Prostate gland (tissue), 2 donors: ENCODE measurements around the gene FGF11.

Experiments
- CTCF ChIP-seq, 4 experiments: fragments of 200-600 bp in 2 of 4; fragments of 450-650 bp in 2 of 4; sonication (generic) in 2 of 4; IDR thresholded peaks; 1 replicate in 3 of 4; 2 replicates in 1 of 4; pipeline ENCODE4 v1.5.1; 2016 to 2019; ENCODE audit warnings: antibody characterized with exemption in 4 of 4, mild to moderate bottlenecking in 2 of 4, moderate library complexity in 2 of 4
- POLR2A ChIP-seq: fragments of 450-650 bp; IDR thresholded peaks from one replicate; pipeline ENCODE4 v1.6.1; 2016; ENCODE audit warnings: antibody characterized with exemption, mild to moderate bottlenecking
- POLR2AphosphoS5 ChIP-seq: sonication (generic); formaldehyde crosslinking; IDR thresholded peaks from one replicate; pipeline ENCODE4 v1.6.1; 2017; ENCODE audit warnings: antibody characterized with exemption

DNA sequence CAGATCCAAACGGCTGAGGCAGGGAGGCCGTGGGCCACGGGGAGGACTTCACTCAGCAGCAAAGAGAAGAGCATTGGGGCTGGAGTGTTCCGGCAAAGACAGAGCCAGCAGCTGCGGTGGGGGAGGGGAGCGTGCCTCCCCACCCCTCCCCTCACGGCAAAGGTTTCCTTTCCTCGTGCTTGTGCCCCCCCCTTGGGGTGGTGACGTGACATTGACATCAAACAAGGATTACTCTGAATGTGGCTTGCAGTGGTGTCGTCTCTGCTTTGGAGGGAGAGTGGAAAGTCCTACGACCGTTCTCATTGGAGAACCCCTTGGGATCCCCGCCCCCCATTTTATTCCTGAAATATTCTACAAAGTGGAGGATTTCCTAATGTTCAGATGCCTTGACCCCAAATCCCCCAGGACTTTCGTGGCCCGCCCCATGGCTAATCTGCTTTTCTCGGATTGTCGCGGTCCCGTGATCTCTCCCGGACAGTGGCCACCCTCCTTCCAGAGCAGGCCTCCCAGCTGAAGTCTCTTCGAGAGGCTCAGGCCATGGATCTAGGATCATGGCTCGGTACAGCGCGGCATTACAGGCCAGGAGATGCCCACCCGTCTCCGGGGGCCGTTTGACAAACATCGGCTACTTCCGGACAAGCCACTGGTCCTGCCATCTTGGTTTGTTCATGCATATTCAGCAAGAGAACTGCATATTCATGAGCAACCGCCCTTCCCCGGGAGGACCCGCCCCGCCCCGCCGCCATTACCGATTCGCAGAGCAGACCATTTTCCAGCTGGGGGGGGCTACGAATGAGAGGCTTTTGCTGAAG, 44.1 kb downstream of the FGF11 start:
- no peak for TF ChIP-seq CTCF (IDR thresholded peaks at IDR 0.05)
- TF ChIP-seq POLR2AphosphoS5: peak; percentile 78
- TF ChIP-seq POLR2A: peak; percentile 75
